Keratinocyte (primary cell): ENCODE measurements around the gene CTNNBL1. TPM values are rescaled to one million over a fixed set of nuclear protein-coding genes. Genes with fewer than 3 reads are reported as not detected.

ENCODE experiments used
- DNase-seq: peaks from one replicate; pipeline ENCODE4 v3.0.0-alpha.2; 2011; ENCODE audit warnings: low read depth, missing footprints, low spot score
- FAIRE-seq: peaks from 2 replicates; lab custom pipeline; 2011; peaks lifted over from hg19 to GRCh38; lab: Jason Lieb, UNC
- H2AFZ ChIP-seq: 2 replicates; pipeline ENCODE4 v1.6.0; 2012; ENCODE audit warnings: low read length, control low read depth, inconsistent platforms; ENCODE audit not compliant: control insufficient read depth
- H3K27ac ChIP-seq: 2 replicates; pipeline ENCODE4 v1.5.1; 2011; ENCODE audit warnings: low read length; ENCODE audit not compliant: control insufficient read depth, insufficient read depth
- H3K27me3 ChIP-seq: 3 replicates; pipeline ENCODE4 v1.6.0; 2011; ENCODE audit warnings: low read length; ENCODE audit not compliant: control insufficient read depth, insufficient read depth; ENCODE audit errors: extremely low read depth
- H3K36me3 ChIP-seq, 2 experiments: 2 replicates in 1 of 2; 3 replicates in 1 of 2; pipeline ENCODE4 v1.5.1; 2011; ENCODE audit warnings: low read length in 2 of 2, mild to moderate bottlenecking in 1 of 2; ENCODE audit not compliant: control insufficient read depth in 2 of 2, insufficient read depth in 2 of 2; ENCODE audit errors: extremely low read depth in 1 of 2
- H3K4me1 ChIP-seq: 3 replicates; pipeline ENCODE4 v1.5.1; 2011; ENCODE audit warnings: low read length; ENCODE audit not compliant: control insufficient read depth, insufficient read depth; ENCODE audit errors: extremely low read depth
- H3K4me2 ChIP-seq: 3 replicates; pipeline ENCODE4 v1.6.0; 2011; ENCODE audit warnings: low read depth, low read length; ENCODE audit not compliant: control insufficient read depth, insufficient read depth; ENCODE audit errors: extremely low read depth
- H3K4me3 ChIP-seq, 3 experiments: fragments of 200-600 bp in 1 of 3; sonication (generic) in 1 of 3; 2 replicates in 2 of 3; 3 replicates in 1 of 3; pipeline ENCODE4 v1.5.1; 2011 to 2016; ENCODE audit warnings: low read length in 3 of 3, mild to moderate bottlenecking in 3 of 3, control low read depth in 2 of 3, inconsistent platforms in 1 of 3, low read depth in 1 of 3, mixed read lengths in 1 of 3, mixed run types in 1 of 3, moderate library complexity in 1 of 3; ENCODE audit not compliant: control insufficient read depth in 2 of 3, insufficient read depth in 2 of 3; ENCODE audit errors: extremely low read depth in 1 of 3
- H3K79me2 ChIP-seq: 2 replicates; pipeline ENCODE4 v1.6.0; 2012; ENCODE audit warnings: low read length; ENCODE audit not compliant: control insufficient read depth, insufficient read depth
- H3K9ac ChIP-seq: 3 replicates; pipeline ENCODE4 v1.6.0; 2011; ENCODE audit warnings: low read length; ENCODE audit not compliant: control insufficient read depth, insufficient read depth; ENCODE audit errors: extremely low read depth
- H3K9me1 ChIP-seq: 3 replicates; pipeline ENCODE4 v1.6.0; 2011; ENCODE audit warnings: low read length; ENCODE audit not compliant: control insufficient read depth, insufficient read depth; ENCODE audit errors: extremely low read depth
- H3K9me3 ChIP-seq: 2 replicates; pipeline ENCODE4 v1.5.1; 2012; ENCODE audit warnings: low read depth, low read length; ENCODE audit not compliant: control insufficient read depth
- H4K20me1 ChIP-seq: 3 replicates; pipeline ENCODE4 v1.6.0; 2011; ENCODE audit warnings: low read length; ENCODE audit not compliant: control insufficient read depth, insufficient read depth; ENCODE audit errors: extremely low read depth
- EZH2 ChIP-seq: IDR thresholded peaks from one replicate; pipeline ENCODE4 v1.6.1; 2012; ENCODE audit warnings: inconsistent platforms, mild to moderate bottlenecking, low read length, moderate library complexity
- dilution Hi-C: fragments of 300-500 bp; cut with MboI; formaldehyde crosslinking; loops from one replicate; pipeline ENCODE4 v1.7.0; 2020; ENCODE audit warnings: low sequenced_read_pairs; ENCODE audit not compliant: extremely low pct_ligation_motif_present
- polyA plus RNA-seq, 5 experiments: library from polyadenylated mRNA; depleted of rRNA in 3 of 5; stranded (reverse) in 3 of 5; stranded (forward) in 1 of 5; unstranded in 1 of 5; fragments of >200 nt; gene quantifications; 1 replicate in 1 of 5; 2 replicates in 3 of 5; 3 replicates in 1 of 5; pipeline versions ENCODE4 v1.2.1 to v1.2.3, GENCODE V29; 2011 to 2012; ENCODE audit warnings: missing spikeins in 2 of 5, low read depth in 1 of 5, low replicate concordance in 1 of 5
- TF ChIP-seq, protein P1 (sequence below), 3 experiments: IDR thresholded peaks in 1 of 3; conservative IDR thresholded peaks in 1 of 3; optimal IDR thresholded peaks in 1 of 3; 2 replicates in 2 of 3; 3 replicates in 1 of 3; pipeline versions ENCODE3 to v1.5.1; 2011; ENCODE audit warnings: low read length in 3 of 3, mild to moderate bottlenecking in 3 of 3, moderate library complexity in 2 of 3, control low read depth in 1 of 3, inconsistent platforms in 1 of 3; ENCODE audit not compliant: insufficient read depth in 2 of 3; ENCODE audit errors: extremely low read depth in 1 of 3

CTNNBL1 gene
- polyA plus RNA-seq, 1 donor (not counting 4 experiments of a cell fraction or from before 2014, with no cell fraction given) = 37.0 TPM

DNA sequence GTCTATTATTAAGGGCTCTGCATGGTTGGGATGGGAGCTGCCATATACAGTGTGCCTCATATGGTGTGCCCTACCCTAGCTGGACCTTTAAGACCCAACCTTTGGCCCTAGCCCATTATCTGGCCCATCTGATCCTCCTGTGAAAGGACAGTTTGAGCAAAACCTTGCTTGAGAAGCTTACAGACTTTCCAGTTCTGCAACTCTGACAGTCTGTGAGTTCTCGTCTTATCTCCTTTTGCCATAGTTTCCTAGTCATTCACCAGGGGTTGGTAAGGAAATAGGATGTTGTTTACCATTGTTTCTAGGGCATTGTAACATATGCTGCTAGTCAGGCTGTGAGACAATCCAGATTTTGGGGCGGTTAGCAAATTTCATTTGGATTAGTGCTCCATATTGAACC is 17.2 kb downstream of the CTNNBL1 start:
- dilution Hi-C loops = no loop called here
- Histone ChIP-seq H3K79me2 (peaks cover 47% of the 10 kb centered on the region), H3K4me3 (no peak overlapping the region), H3K4me1 (no peaks in the 10 kb centered on the region), H3K27me3 (no peaks in the 10 kb centered on the region), H3K27ac (no peak overlapping the region), H3K36me3 (no peaks in the 10 kb centered on the region), H2AFZ (no peak overlapping the region), H3K9me1 (no peaks in the 10 kb centered on the region), H3K4me2 (no peak overlapping the region), H4K20me1 (peaks cover 4% of the 10 kb centered on the region), H3K9ac (no peak overlapping the region), H3K9me3 (no peaks in the 10 kb centered on the region)
- DNase-seq (no peak), FAIRE-seq (no peak)
- TF ChIP-seq, protein P1, sequence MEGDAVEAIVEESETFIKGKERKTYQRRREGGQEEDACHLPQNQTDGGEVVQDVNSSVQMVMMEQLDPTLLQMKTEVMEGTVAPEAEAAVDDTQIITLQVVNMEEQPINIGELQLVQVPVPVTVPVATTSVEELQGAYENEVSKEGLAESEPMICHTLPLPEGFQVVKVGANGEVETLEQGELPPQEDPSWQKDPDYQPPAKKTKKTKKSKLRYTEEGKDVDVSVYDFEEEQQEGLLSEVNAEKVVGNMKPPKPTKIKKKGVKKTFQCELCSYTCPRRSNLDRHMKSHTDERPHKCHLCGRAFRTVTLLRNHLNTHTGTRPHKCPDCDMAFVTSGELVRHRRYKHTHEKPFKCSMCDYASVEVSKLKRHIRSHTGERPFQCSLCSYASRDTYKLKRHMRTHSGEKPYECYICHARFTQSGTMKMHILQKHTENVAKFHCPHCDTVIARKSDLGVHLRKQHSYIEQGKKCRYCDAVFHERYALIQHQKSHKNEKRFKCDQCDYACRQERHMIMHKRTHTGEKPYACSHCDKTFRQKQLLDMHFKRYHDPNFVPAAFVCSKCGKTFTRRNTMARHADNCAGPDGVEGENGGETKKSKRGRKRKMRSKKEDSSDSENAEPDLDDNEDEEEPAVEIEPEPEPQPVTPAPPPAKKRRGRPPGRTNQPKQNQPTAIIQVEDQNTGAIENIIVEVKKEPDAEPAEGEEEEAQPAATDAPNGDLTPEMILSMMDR (optimal IDR thresholded peaks at IDR 0.05 in 1 of 3, IDR thresholded peaks at IDR 0.05 in 1 of 3, conservative IDR thresholded peaks at IDR 0.05 in 1 of 3; ENCODE audit: extremely low read depth in 1 of 3, insufficient read depth in 2 of 3, low read length in 3 of 3) = no peak
- TF ChIP-seq EZH2 = no peak

DNA sequence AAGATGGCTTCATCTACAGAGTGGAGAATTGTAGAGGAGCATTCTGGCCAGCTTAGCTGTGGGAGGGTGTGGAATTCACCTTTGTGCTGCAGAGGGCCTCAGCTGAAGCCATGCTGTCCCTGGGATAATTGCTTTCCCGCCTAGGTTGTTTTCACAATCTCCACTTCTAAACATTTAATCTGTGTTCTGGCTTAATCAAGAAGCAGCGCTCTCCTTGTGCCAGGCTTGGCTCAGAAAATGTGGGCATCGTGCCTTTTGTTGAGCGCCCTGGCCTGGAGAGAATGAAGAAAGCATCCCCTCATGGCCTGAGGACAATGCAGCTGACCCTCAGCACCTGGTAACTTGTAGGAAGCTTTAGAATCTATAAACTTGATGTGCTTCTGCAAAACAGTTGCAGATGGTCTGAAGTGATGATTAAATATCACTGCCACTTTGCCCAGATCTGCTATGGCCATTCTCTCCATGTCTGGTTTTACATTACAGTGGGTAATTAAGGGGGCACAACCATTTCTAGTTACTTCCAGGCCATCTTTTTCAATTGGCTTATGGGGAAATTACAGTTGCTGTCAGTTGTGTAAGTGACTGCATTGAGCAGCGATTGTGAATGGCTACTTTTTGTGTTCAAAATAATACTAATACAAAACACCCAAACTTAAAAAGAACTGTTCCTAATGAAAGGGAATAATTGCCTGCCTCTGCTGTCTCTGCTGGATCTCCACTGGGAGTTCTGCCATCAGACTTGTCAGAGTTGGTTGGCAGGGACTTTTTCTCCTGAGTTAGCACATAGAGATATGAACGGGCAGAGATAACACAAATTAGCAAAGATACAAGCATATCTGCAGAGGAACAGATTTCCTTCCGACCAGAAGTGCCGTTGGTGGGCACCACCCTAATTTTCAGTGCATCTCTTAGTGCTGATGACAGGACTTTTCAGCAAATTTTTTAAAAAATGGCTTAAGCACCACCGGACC is 18.4 kb downstream of the CTNNBL1 start:
- Histone ChIP-seq H3K27ac (no peak overlapping the region), H4K20me1 (peaks cover 4% of the 10 kb centered on the region), H3K79me2 (peaks cover 39% of the 10 kb centered on the region), H3K4me2 (no peak overlapping the region), H3K4me3 (no peak overlapping the region), H3K9me3 (no peaks in the 10 kb centered on the region), H3K9ac (no peak overlapping the region), H2AFZ (no peak overlapping the region), H3K9me1 (no peaks in the 10 kb centered on the region), H3K36me3 (no peaks in the 10 kb centered on the region), H3K4me1 (no peaks in the 10 kb centered on the region), H3K27me3 (no peaks in the 10 kb centered on the region)
- DNase-seq = no peak
- no peak for FAIRE-seq
- dilution Hi-C loops = no loop called here
- no peak for TF ChIP-seq EZH2
- TF ChIP-seq, protein P1 (optimal IDR thresholded peaks at IDR 0.05 in 1 of 3, IDR thresholded peaks at IDR 0.05 in 1 of 3, conservative IDR thresholded peaks at IDR 0.05 in 1 of 3; ENCODE audit: extremely low read depth in 1 of 3, insufficient read depth in 2 of 3, low read length in 3 of 3) = no peak
